A549 (cell line): ENCODE results near the gene C19orf25. TPM values are rescaled to one million over a fixed set of nuclear protein-coding genes. Genes with fewer than 3 reads are reported as not detected.
"Not testable (repeated sequence)": the region's sequence is repeated elsewhere in the genome, so short reads cannot be mapped to it uniquely, and the experiment has no call there.

Source experiments
- ATAC-seq, 2 experiments: fragments of 200-7000 bp in 1 of 2; fragments of >200 bp in 1 of 2; cut with Nextera tagmentation in 1 of 2; cut with Tn5 transposase in 1 of 2; 3 replicates each; pipeline versions ENCODE4 v1.8.0 to v1.9.1; 2018 to 2020; ENCODE audit warnings: mild to moderate bottlenecking in 1 of 2, moderate library complexity in 1 of 2
- CTCF ChIA-PET: fragments of 300-600 bp; sonication (Branson Sonifier 250); formaldehyde crosslinking; extraction: SDS; loops from one replicate; lab custom pipeline; 2021; ENCODE audit warnings: antibody characterized with exemption, inconsistent platforms; lab: Yijun Ruan, JAX
- POLR2A ChIA-PET: fragments of 350-600 bp; formaldehyde crosslinking; extraction: SDS; loops from one replicate; lab custom pipeline; 2021; ENCODE audit warnings: antibody characterized with exemption, inconsistent platforms; lab: Yijun Ruan, JAX
- DNase-seq, 2 experiments: peaks; one replicate each; pipeline versions ENCODE4 v3.0.0 to v3.0.0-alpha.2; 2011 to 2016; ENCODE audit warnings: low read depth in 1 of 2, low spot score in 1 of 2
- FAIRE-seq: peaks from 2 replicates; lab custom pipeline; 2011; peaks lifted over from hg19 to GRCh38; lab: Jason Lieb, UNC
- H3K27ac ChIP-seq, 2 experiments: fragments of >200 bp; sonication (Bioruptor Twin); formaldehyde crosslinking; 3 replicates each; pipeline ENCODE4 v1.5.1; 2016 to 2017
- H3K4me1 ChIP-seq: fragments of >200 bp; sonication (Bioruptor Twin); formaldehyde crosslinking; 3 replicates; pipeline ENCODE4 v1.6.1; 2016
- H3K4me2 ChIP-seq: fragments of >200 bp; sonication (Bioruptor Twin); formaldehyde crosslinking; 3 replicates; pipeline ENCODE4 v1.6.1; 2016
- H3K4me3 ChIP-seq: fragments of >200 bp; sonication (Bioruptor Twin); formaldehyde crosslinking; 3 replicates; pipeline ENCODE4 v1.5.1; 2016
- H3K9me3 ChIP-seq: fragments of >200 bp; sonication (Bioruptor Twin); formaldehyde crosslinking; 3 replicates; pipeline ENCODE4 v1.6.1; 2016
- CEBPB ChIP-seq, 2 experiments: fragments of >200 bp in 1 of 2; sonication (Bioruptor Twin) in 1 of 2; formaldehyde crosslinking in 1 of 2; IDR thresholded peaks; 2 replicates each; pipeline ENCODE4 v1.6.1; 2012 to 2016
- CTCF ChIP-seq: fragments of >200 bp; sonication (Bioruptor Twin); formaldehyde crosslinking; IDR thresholded peaks from 3 replicates; pipeline ENCODE4 v1.5.1; 2016
- EP300 ChIP-seq, 2 experiments: fragments of >200 bp; sonication (Bioruptor Twin); formaldehyde crosslinking; IDR thresholded peaks; 2 replicates in 1 of 2; 3 replicates in 1 of 2; pipeline ENCODE4 v1.6.1; 2016 to 2017
- FOSB ChIP-seq: fragments of 250-450 bp; sonication (Bioruptor Pico); IDR thresholded peaks from 2 replicates; pipeline ENCODE4 v1.5.0; 2020; ENCODE audit warnings: mild to moderate bottlenecking, moderate library complexity
- GATA3 ChIP-seq: IDR thresholded peaks from 2 replicates; pipeline ENCODE4 v1.6.1; 2012; ENCODE audit warnings: borderline replicate concordance
- HEYL ChIP-seq: fragments of 250-450 bp; sonication (Bioruptor Pico); IDR thresholded peaks from 2 replicates; pipeline ENCODE4 v1.8.0; 2021; ENCODE audit warnings: mild to moderate bottlenecking, moderate library complexity
- HOXB5 ChIP-seq: fragments of 250-450 bp; sonication (Bioruptor Pico); IDR thresholded peaks from 2 replicates; pipeline ENCODE4 v1.5.0; 2020; ENCODE audit warnings: mild to moderate bottlenecking, moderate library complexity
- KDM1A ChIP-seq: fragments of 200-600 bp; sonication (generic); IDR thresholded peaks from 2 replicates; pipeline ENCODE4 v1.6.1; 2016; ENCODE audit warnings: low read depth, mild to moderate bottlenecking
- MAFK ChIP-seq: fragments of 450-650 bp; IDR thresholded peaks from 2 replicates; pipeline ENCODE4 v1.6.1; 2014; ENCODE audit not compliant: partially characterized antibody
- MAX ChIP-seq: IDR thresholded peaks from 2 replicates; pipeline ENCODE4 v1.6.1; 2012
- MYC ChIP-seq: IDR thresholded peaks from 2 replicates; pipeline ENCODE4 v1.6.1; 2012; ENCODE audit warnings: mild to moderate bottlenecking, inconsistent platforms, low read length, improper control_type of control experiment, borderline replicate concordance
- NR3C1 ChIP-seq: fragments of >200 bp; sonication (Bioruptor Twin); formaldehyde crosslinking; IDR thresholded peaks from 3 replicates; pipeline ENCODE4 v1.6.1; 2017
- PHF8 ChIP-seq: fragments of 200-600 bp; sonication (generic); IDR thresholded peaks from 2 replicates; pipeline ENCODE4 v1.6.1; 2016; ENCODE audit warnings: low read depth, mild to moderate bottlenecking, antibody characterized with exemption, moderate library complexity, borderline replicate concordance
- TFCP2L1 ChIP-seq: fragments of 250-450 bp; sonication (Bioruptor Pico); IDR thresholded peaks from 2 replicates; pipeline ENCODE4 v1.5.0; 2021; ENCODE audit warnings: mild to moderate bottlenecking
- USF2 ChIP-seq: fragments of 450-650 bp; IDR thresholded peaks from 2 replicates; pipeline ENCODE4 v1.6.1; 2014; ENCODE audit warnings: antibody characterized with exemption
- WGBS: methylation state at CpG from one replicate; pipeline ENCODE4 v1.1.6; 2017; ENCODE audit errors: missing lambda C conversion rate; 5-methylcytosine and 5-hydroxymethylcytosine counted together
- polyA plus RNA-seq, 4 experiments: library from polyadenylated mRNA; depleted of rRNA in 3 of 4; stranded (reverse); fragments of >200 nt; fragmentation: RNase III in 1 of 4; extraction: RNeasy Plus Mini Kit Qiagen cat#74134 plus additional on column Dnase treatment in 1 of 4; gene quantifications; 2 replicates in 3 of 4; 3 replicates in 1 of 4; pipeline ENCODE4 v1.2.3, GENCODE V29; 2011 to 2017
- TF ChIP-seq, protein P1 (sequence below): IDR thresholded peaks from 2 replicates; pipeline ENCODE4 v1.6.1; 2012; ENCODE audit warnings: low read depth, borderline replicate concordance

C19orf25 gene
- polyA plus RNA-seq, 2 of the 4 experiments (the other 2 are of a cell fraction) = 8.2 to 20.7 TPM

DNA sequence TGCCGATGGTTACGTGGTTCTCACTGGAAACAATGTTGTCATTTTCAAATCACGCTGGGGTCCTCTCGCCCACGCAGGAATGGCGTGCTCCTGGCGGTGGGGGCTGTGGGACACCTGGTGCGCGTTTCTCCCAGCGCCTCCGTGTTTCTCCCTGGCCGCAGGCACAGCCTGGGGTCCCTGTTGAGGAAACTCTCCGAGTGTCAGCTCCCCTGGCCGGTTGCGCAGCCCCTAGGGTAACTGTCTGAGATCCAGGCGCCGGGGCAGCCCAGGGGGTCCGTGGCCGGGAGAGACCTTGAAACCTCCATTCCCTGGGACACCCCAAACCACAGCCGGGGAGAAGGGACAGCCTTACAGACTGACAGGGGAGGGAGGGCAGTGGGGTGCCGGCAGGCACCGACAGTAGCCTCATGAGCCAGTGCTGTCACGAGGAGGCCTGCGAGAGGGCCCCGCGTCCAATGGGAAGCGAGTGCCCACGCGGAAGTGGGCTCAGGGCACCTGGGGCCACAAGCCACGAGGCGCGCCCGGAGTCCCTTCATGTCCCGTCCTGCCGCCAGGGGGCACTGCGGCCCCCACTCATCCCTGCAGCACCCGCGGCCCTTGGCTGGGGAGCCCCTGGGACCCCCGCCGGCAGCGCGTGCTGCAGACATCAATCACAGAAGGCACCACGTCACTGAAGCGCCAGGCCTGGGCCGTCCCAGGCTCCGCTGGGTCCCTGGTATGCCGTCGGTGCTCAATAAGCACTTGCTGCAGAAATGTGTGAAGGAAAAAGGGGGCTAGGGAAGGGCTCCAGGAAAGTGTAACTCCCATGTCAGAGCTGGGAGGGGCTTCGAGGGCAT, 24.3 kb upstream of the C19orf25 start:
- 36% methylated on average over 19 of the region's 49 CpGs for WGBS
- Histone ChIP-seq H3K4me2 (peak overlapping the region; percentile 89), H3K4me1 (peaks cover 16% of the 10 kb centered on the region; the same call in 2 of the 3 replicates)
- peak; percentile 25 to 50 for DNase-seq
- FAIRE-seq = no peak
- TF ChIP-seq USF2 = 0 out of 2 replicates have a peak, but pooled peaks have one; percentile 12
- TF ChIP-seq CTCF = peak; percentile 72
- no peak for TF ChIP-seq MAFK
- TF ChIP-seq HEYL (CRISPR knock-in tag) = no peak
- TF ChIP-seq MYC = peak; percentile 62; the same call in 1 of the 2 replicates
- TF ChIP-seq MAX = peak; percentile 80
- TF ChIP-seq, protein P1, sequence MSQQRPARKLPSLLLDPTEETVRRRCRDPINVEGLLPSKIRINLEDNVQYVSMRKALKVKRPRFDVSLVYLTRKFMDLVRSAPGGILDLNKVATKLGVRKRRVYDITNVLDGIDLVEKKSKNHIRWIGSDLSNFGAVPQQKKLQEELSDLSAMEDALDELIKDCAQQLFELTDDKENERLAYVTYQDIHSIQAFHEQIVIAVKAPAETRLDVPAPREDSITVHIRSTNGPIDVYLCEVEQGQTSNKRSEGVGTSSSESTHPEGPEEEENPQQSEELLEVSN = peak; percentile 68
- TF ChIP-seq, all 56 proteins: peak for 5
- CTCF ChIA-PET = interaction anchor here (0.6 to 2.5 kb wide), 9 partner anchors 8 to 321 kb away, joined by 3 to 9 read pairs (median 4); partner anchors contain the start of genes PCSK4 and REEP6
- H3K27ac ChIP-seq = peak overlapping the region; percentile 74 to 84
- POLR2A ChIA-PET = no interaction called here
- H3K4me3 ChIP-seq = peak overlapping the region; percentile 33
- H3K9me3 ChIP-seq = no peaks in the 10 kb centered on the region
- ATAC-seq = peak; percentile 46 to 64; a peak in 5 of 6 replicates

- FAIRE-seq = no peak
- H3K27ac ChIP-seq = peak overlapping the region; percentile 74 to 84; a peak in 5 of 6 replicates
- CTCF ChIA-PET = interaction anchor here (0.9 to 2.5 kb wide), 5 partner anchors 8 to 17 kb away, joined by 4 to 9 read pairs (median 6); partner anchors contain the start of genes PCSK4 and REEP6
- peak overlapping the region; percentile 89 for H3K4me2 ChIP-seq
- 76% methylated on average over 13 of the region's 14 CpGs for WGBS
- H3K9me3 ChIP-seq = no peaks in the 10 kb centered on the region
- POLR2A ChIA-PET = no interaction called here
- H3K4me1 ChIP-seq = peaks cover 16% of the 10 kb centered on the region; the same call in 2 of the 3 replicates
- ATAC-seq = no peak
- no peak for DNase-seq
- no peak overlapping the region; the same call in 2 of the 3 replicates for H3K4me3 ChIP-seq
- TF ChIP-seq NR3C1 (no peak), EP300 (IDR thresholded peaks at IDR 0.05) (no peak), KDM1A (no peak), GATA3 (no peak), CEBPB (IDR thresholded peaks at IDR 0.05) (no peak), MAX (no peak)
Observed at GRCh38 chr19:1502433-1503088, 23.5 kb upstream of the C19orf25 start.

DNA sequence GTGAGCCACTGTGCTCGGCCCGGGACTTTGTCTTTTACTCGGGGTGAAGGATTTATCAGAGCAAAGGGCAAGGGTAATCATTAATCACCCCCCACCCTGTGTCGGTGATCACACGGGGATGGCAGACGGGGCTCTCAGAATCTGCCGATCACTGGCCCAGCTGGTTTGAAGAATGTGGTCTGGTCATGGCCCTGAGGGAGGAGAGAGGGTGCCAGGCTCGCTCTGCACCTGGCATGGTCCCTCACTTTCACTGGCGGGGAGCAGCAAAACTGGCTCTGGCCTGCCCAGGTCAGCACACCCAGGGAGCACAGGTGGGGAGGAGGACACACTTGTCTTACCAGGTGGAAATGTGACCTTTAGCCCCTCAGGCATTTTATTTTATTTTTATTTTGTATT, 22.2 kb upstream of the C19orf25 start:
- ATAC-seq (no peak), DNase-seq (no peak), FAIRE-seq (no peak)
- CTCF ChIA-PET = interaction anchor here (1.0 to 2.5 kb wide), 2 partner anchors 11 to 46 kb away, joined by 3 to 9 read pairs; no protein-coding TSS in a partner anchor
- no peak for TF ChIP-seq MAX
- TF ChIP-seq HOXB5 (CRISPR knock-in tag) = no peak
- TF ChIP-seq PHF8 = no peak
- TF ChIP-seq TFCP2L1 (CRISPR knock-in tag) = no peak
- TF ChIP-seq GATA3 = no peak
- TF ChIP-seq FOSB (CRISPR knock-in tag) = no peak
- WGBS = 77% methylated on average over 2 of the region's 9 CpGs
- Histone ChIP-seq H3K4me3 (no peak overlapping the region), H3K4me2 (peak overlapping the region; percentile 39), H3K27ac (no peak overlapping the region), H3K4me1 (peaks cover 13% of the 10 kb centered on the region; the same call in 2 of the 3 replicates), H3K9me3 (no peaks in the 10 kb centered on the region)
- POLR2A ChIA-PET = no interaction called here

DNA sequence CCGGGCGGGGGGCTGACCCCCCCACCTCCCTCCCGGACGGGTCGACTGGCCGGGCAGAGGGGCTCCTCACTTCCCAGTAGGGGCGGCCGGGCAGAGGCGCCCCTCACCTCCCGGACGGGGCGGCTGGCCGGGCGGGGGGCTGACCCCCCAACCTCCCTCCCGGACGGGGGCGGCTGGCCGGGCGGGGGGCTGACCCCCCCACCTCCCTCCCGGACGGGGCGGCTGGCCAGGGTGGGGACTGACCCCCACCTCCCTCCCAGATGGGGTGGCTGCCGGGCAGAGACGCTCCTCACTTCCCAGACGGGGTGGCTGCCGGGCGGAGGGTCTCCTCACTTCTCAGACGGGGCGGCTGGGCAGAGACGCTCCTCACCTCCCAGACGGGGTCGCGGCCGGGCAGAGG, 20.2 kb upstream of the C19orf25 start:
- DNase-seq, H3K9me3 ChIP-seq, H3K27ac ChIP-seq, ATAC-seq, CTCF ChIA-PET, H3K4me2 ChIP-seq, POLR2A ChIA-PET, H3K4me3 ChIP-seq, FAIRE-seq: not testable (repeated sequence)
- peaks cover 13% of the 10 kb centered on the region; the same call in 2 of the 3 replicates for H3K4me1 ChIP-seq
- no CpG with 5 or more reads among the region's 34 CpGs for WGBS
